ENCODE measurements around the gene AIM2. TPM values are rescaled to one million over a fixed set of nuclear protein-coding genes. Genes with fewer than 3 reads are reported as not detected.

Gene AIM2
- polyA plus RNA-seq, 1 of the 3 experiments (the other 2 are of a cell fraction) = 1.1 TPM

- 22% methylated on average over 2 of the region's 2 CpGs for WGBS (ENCODE audit: low lambda C conversion rate)
- no peaks in the 10 kb centered on the region for H3K9me2 ChIP-seq
- no peaks in the 10 kb centered on the region for H3K27me3 ChIP-seq (ENCODE audit: insufficient read depth)
- H3K4me2 ChIP-seq = no peak overlapping the region
- no peak for DNase-seq
- H3K4me3 ChIP-seq (ENCODE audit: low read depth in 2 of 2, low read length in 1 of 2) = no peak overlapping the region
- H3K27ac ChIP-seq (ENCODE audit: low read depth in 2 of 2, low read length in 1 of 2) = no peak overlapping the region
- no peaks in the 10 kb centered on the region for H3K9me3 ChIP-seq
- POLR2A ChIA-PET = no interaction called here
- TF ChIP-seq ELF1 (IDR thresholded peaks at IDR 0.05) (no peak), YY1 (IDR thresholded peaks at IDR 0.05; ENCODE audit: low read depth) (no peak), FOXM1 (IDR thresholded peaks at IDR 0.05; ENCODE audit: low read depth) (no peak), GATA2 (CRISPR knock-in tag; IDR thresholded peaks at IDR 0.05) (no peak), USF2 (IDR thresholded peaks at IDR 0.05; ENCODE audit: borderline replicate concordance, low read depth, low read length) (no peak), FOXJ3 (CRISPR knock-in tag; IDR thresholded peaks at IDR 0.05) (no peak), SIN3A (IDR thresholded peaks at IDR 0.05; ENCODE audit: borderline replicate concordance, low read depth, low read length) (no peak), USF1 (IDR thresholded peaks at IDR 0.05; ENCODE audit: borderline replicate concordance, low read depth) (no peak), RFX5 (IDR thresholded peaks at IDR 0.05; ENCODE audit: low read length) (no peak), TAF1 (IDR thresholded peaks at IDR 0.05; ENCODE audit: borderline replicate concordance, low read depth, low read length) (no peak), POLR2AphosphoS5 (IDR thresholded peaks at IDR 0.05; ENCODE audit: low read depth, low read length) (no peak), EP300 (IDR thresholded peaks at IDR 0.05; ENCODE audit: borderline replicate concordance in 1 of 2, low read depth in 1 of 2, low read length in 1 of 2) (no peak), CHD2 (IDR thresholded peaks at IDR 0.05; ENCODE audit: low read length, partially characterized antibody) (no peak), ZBTB33 (IDR thresholded peaks at IDR 0.05; ENCODE audit: borderline replicate concordance, low read depth) (no peak), CTCF (IDR thresholded peaks at IDR 0.05) (no peak), MXI1 (IDR thresholded peaks at IDR 0.05; ENCODE audit: low read depth, low read length) (no peak), EZH2phosphoT487 (IDR thresholded peaks at IDR 0.05; ENCODE audit: borderline replicate concordance, low read depth) (no peak), MEF2A (IDR thresholded peaks at IDR 0.05; ENCODE audit: borderline replicate concordance, low read depth) (no peak)
- peaks cover 5% of the 10 kb centered on the region for H3F3A ChIP-seq (replicated peaks; ENCODE audit: insufficient read depth)
- H3K4me1 ChIP-seq (ENCODE audit: control insufficient read depth in 1 of 2, insufficient read depth in 2 of 2, low read depth in 1 of 2, low read length in 1 of 2) = peaks cover 0 to 11% of the 10 kb centered on the region in 2 experiments; a peak in 1 of 4 replicates
- H3K9ac ChIP-seq = no peak overlapping the region
- H3K79me2 ChIP-seq (ENCODE audit: insufficient read depth) = no peaks in the 10 kb centered on the region
- CTCF ChIA-PET = interaction anchor here (2.4 kb wide), 1 partner anchor 17 kb away, joined by 8 read pairs; no protein-coding TSS in a partner anchor
- no peak overlapping the region for H2AFZ ChIP-seq (ENCODE audit: low read depth)
- no peaks in the 10 kb centered on the region for H4K20me1 ChIP-seq (ENCODE audit: insufficient read depth)
- peaks cover 63 to 64% of the 10 kb centered on the region in 2 experiments for H3K36me3 ChIP-seq (replicated peaks in 1 of 2; ENCODE audit: control insufficient read depth in 1 of 2, insufficient read depth in 2 of 2, low read length in 1 of 2)
Measured at GRCh38 chr1:159054427-159054826, 22.1 kb downstream of the AIM2 start.

Measured in SK-N-SH (cell line).